HL-60 (cell line): Measurements from ENCODE around the gene HPCAL4.

Experiments
- DNase-seq, 2 experiments: peaks; one replicate each; pipeline ENCODE4 v3.0.0-alpha.2; 2010 to 2020; ENCODE audit warnings: low read depth in 1 of 2, low spot score in 1 of 2
- H3K27ac ChIP-seq: fragments of 250-450 bp; sonication (Bioruptor Pico); replicated peaks from 2 replicates; pipeline ENCODE4 v1.5.1; 2020; ENCODE audit warnings: mild to moderate bottlenecking, moderate library complexity
- H3K27me3 ChIP-seq: fragments of 250-450 bp; sonication (Bioruptor Pico); 2 replicates; pipeline ENCODE4 v1.5.1; 2021; ENCODE audit warnings: mild to moderate bottlenecking, moderate library complexity; ENCODE audit not compliant: insufficient read depth, poor library complexity, severe bottlenecking
- H3K4me3 ChIP-seq: replicated peaks from 2 replicates; pipeline ENCODE4 v1.5.1; 2011; ENCODE audit warnings: mild to moderate bottlenecking, control low read depth, low read length; ENCODE audit not compliant: insufficient read depth
- GABPA ChIP-seq: IDR thresholded peaks from 2 replicates; pipeline ENCODE4 v1.6.1; 2012; ENCODE audit warnings: low read depth
- POLR2AphosphoS5 ChIP-seq: IDR thresholded peaks from 2 replicates; pipeline ENCODE4 v1.6.1; 2012; ENCODE audit warnings: low read depth
- SPI1 ChIP-seq: IDR thresholded peaks from 2 replicates; pipeline ENCODE4 v1.6.1; 2012; ENCODE audit warnings: low read depth, mild to moderate bottlenecking, borderline replicate concordance
- TF ChIP-seq, protein P1 (sequence below): IDR thresholded peaks from 2 replicates; pipeline ENCODE4 v1.6.1; 2012; ENCODE audit warnings: low read depth; ENCODE audit not compliant: insufficient replicate concordance
- TF ChIP-seq, protein P2 (sequence below): IDR thresholded peaks from one replicate; pipeline ENCODE4 v1.5.1; 2011; ENCODE audit warnings: low read length, control low read depth, inconsistent platforms; ENCODE audit not compliant: insufficient read depth

Gene HPCAL4

DNA sequence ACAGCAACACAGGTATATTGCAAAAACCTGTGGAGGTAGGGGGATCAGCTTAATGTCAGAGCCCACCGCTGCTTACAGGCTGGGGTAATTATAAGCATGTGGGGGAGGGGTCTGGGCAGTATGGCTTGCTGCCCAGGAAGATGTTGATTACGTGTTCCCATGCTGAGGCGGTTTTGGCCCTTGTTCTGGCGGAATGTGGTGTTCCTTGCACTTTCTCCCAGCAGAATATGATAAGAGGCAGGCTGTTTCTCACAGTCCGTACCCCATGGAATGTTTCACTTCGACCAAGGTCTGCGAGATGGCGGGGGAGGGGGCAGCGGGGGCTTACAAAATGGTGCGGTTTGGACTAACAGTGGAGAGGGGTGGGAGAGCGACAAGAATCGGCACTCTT is 9.8 kb upstream of the HPCAL4 start:
- TF ChIP-seq POLR2AphosphoS5 (no peak), GABPA (no peak)
- Histone ChIP-seq H3K27me3 (no peaks in the 10 kb centered on the region), H3K4me3 (no peak overlapping the region), H3K27ac (no peak overlapping the region)
- DNase-seq = no peak

DNA sequence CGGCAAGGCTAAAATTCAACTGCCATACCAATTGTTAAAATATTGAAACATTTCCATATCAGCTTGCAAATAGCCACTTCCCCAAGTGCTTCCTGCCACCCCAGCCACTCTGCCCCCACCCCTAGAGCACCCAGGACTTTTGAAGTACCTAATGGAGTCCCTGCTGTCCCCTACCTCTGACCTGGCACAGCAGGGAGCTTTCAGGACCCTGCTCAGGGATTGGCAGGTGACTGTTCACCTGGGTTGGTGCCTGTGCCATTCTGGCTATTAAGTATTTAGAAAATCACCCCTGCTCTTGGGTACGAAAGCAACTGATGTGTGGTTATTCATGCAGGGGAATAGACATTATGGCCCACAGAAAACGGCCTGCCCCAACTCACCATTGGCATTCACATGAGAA is 9.1 kb upstream of the HPCAL4 start:
- TF ChIP-seq SPI1 = no peak
- TF ChIP-seq, protein P1, sequence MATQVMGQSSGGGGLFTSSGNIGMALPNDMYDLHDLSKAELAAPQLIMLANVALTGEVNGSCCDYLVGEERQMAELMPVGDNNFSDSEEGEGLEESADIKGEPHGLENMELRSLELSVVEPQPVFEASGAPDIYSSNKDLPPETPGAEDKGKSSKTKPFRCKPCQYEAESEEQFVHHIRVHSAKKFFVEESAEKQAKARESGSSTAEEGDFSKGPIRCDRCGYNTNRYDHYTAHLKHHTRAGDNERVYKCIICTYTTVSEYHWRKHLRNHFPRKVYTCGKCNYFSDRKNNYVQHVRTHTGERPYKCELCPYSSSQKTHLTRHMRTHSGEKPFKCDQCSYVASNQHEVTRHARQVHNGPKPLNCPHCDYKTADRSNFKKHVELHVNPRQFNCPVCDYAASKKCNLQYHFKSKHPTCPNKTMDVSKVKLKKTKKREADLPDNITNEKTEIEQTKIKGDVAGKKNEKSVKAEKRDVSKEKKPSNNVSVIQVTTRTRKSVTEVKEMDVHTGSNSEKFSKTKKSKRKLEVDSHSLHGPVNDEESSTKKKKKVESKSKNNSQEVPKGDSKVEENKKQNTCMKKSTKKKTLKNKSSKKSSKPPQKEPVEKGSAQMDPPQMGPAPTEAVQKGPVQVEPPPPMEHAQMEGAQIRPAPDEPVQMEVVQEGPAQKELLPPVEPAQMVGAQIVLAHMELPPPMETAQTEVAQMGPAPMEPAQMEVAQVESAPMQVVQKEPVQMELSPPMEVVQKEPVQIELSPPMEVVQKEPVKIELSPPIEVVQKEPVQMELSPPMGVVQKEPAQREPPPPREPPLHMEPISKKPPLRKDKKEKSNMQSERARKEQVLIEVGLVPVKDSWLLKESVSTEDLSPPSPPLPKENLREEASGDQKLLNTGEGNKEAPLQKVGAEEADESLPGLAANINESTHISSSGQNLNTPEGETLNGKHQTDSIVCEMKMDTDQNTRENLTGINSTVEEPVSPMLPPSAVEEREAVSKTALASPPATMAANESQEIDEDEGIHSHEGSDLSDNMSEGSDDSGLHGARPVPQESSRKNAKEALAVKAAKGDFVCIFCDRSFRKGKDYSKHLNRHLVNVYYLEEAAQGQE = no peak
- TF ChIP-seq, protein P2, sequence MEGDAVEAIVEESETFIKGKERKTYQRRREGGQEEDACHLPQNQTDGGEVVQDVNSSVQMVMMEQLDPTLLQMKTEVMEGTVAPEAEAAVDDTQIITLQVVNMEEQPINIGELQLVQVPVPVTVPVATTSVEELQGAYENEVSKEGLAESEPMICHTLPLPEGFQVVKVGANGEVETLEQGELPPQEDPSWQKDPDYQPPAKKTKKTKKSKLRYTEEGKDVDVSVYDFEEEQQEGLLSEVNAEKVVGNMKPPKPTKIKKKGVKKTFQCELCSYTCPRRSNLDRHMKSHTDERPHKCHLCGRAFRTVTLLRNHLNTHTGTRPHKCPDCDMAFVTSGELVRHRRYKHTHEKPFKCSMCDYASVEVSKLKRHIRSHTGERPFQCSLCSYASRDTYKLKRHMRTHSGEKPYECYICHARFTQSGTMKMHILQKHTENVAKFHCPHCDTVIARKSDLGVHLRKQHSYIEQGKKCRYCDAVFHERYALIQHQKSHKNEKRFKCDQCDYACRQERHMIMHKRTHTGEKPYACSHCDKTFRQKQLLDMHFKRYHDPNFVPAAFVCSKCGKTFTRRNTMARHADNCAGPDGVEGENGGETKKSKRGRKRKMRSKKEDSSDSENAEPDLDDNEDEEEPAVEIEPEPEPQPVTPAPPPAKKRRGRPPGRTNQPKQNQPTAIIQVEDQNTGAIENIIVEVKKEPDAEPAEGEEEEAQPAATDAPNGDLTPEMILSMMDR = no peak
- DNase-seq = no peak
- H3K27me3 ChIP-seq = no peaks in the 10 kb centered on the region
- H3K27ac ChIP-seq = no peak overlapping the region
- no peak overlapping the region for H3K4me3 ChIP-seq

DNA sequence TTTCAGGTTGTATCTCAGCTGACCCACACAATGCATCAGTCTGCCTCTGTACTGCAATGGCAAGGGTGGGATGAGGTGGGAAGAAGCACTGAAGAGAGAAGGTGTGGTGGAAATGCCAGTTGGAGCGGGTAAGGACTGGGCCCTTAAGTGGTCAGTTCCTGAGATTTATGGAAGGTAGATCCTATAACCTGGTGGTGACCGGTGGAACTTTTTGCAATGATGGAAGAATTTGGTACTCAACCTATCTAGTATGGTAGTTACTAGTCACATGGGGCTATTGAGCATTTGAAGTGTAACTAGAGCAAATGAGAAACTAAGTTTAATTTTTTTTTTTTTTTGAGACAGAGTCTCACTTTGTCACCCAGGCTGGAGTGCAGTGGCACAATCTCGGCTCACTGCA is 8.2 kb upstream of the HPCAL4 start:
- Histone ChIP-seq H3K4me3 (no peak overlapping the region), H3K27ac (no peak overlapping the region), H3K27me3 (peaks cover 4% of the 10 kb centered on the region)
- TF ChIP-seq POLR2AphosphoS5 = no peak
- TF ChIP-seq, protein P2 = no peak
- TF ChIP-seq SPI1 = no peak
- TF ChIP-seq, protein P1 = no peak
- no peak for TF ChIP-seq GABPA
- DNase-seq = no peak

DNA sequence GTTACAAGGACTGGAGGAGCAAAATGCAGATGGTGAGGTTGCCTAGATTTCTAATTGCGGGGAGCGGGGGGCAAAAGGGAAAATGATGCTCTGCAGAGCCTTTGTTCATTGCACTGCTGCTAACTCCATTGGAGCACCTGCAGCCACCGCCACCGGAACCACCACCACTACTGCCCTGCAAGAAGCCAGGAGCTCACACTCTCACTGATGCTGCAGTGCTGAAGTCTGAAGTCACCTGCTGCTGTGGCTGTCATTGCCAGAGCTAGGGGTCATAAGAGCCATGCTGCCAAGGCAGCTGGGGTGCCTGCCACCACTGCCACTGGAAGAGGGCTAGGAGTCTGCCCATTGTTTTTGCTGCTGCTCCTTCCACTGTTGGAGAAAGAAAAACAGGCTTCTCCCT is 7.3 kb upstream of the HPCAL4 start:
- no peak for TF ChIP-seq SPI1
- TF ChIP-seq, protein P1 = no peak
- TF ChIP-seq, protein P2 = no peak
- TF ChIP-seq GABPA = no peak
- no peak for TF ChIP-seq POLR2AphosphoS5
- no peak for DNase-seq
- no peak overlapping the region for H3K27ac ChIP-seq
- H3K4me3 ChIP-seq = no peak overlapping the region
- H3K27me3 ChIP-seq = peaks cover 8% of the 10 kb centered on the region
